Liver (tissue), 9 donors: ENCODE data around the gene CEMIP. TPM values are rescaled to one million over a fixed set of nuclear protein-coding genes. Genes with fewer than 3 reads are reported as not detected.

Experiments
- DNase-seq: peaks from one replicate; pipeline ENCODE4 v3.0.0-alpha.2; 2017; ENCODE audit warnings: low spot score
- H3K27ac ChIP-seq, 2 donors: one replicate each; pipeline ENCODE4 v1.7.0; 2013; ENCODE audit warnings: inconsistent platforms in 2 of 2, low read length in 2 of 2, control low read depth in 1 of 2, low read depth in 1 of 2, mild to moderate bottlenecking in 1 of 2
- H3K27me3 ChIP-seq, 4 donors: one replicate each; pipeline versions ENCODE4 v1.6.1 to v1.7.0; 2013; ENCODE audit warnings: low read length in 3 of 4, inconsistent platforms in 1 of 4, mild to moderate bottlenecking in 1 of 4, moderate library complexity in 1 of 4; ENCODE audit not compliant: control insufficient read depth in 4 of 4, insufficient read depth in 4 of 4
- H3K36me3 ChIP-seq, 4 donors: one replicate each; pipeline versions ENCODE4 v1.6.1 to v1.7.0; 2013; ENCODE audit warnings: low read length in 3 of 4, mild to moderate bottlenecking in 3 of 4, low read depth in 1 of 4, moderate library complexity in 1 of 4; ENCODE audit not compliant: control insufficient read depth in 4 of 4, insufficient read depth in 3 of 4
- H3K4me1 ChIP-seq, 4 donors: one replicate each; pipeline versions ENCODE4 v1.6.1 to v1.7.0; 2013; ENCODE audit warnings: low read length in 3 of 4, mild to moderate bottlenecking in 3 of 4, moderate library complexity in 1 of 4; ENCODE audit not compliant: control insufficient read depth in 4 of 4, insufficient read depth in 4 of 4
- H3K4me3 ChIP-seq, 3 donors: one replicate each; pipeline versions ENCODE4 v1.6.1 to v1.7.0; 2013; ENCODE audit warnings: low read length in 3 of 3, control low read depth in 1 of 3, low read depth in 1 of 3, mild to moderate bottlenecking in 1 of 3
- H3K9ac ChIP-seq, 2 donors: one replicate each; pipeline ENCODE4 v1.7.0; 2013; ENCODE audit warnings: low read length in 2 of 2, mild to moderate bottlenecking in 2 of 2, moderate library complexity in 2 of 2, control low read depth in 1 of 2, low read depth in 1 of 2
- H3K9me3 ChIP-seq, 4 donors: one replicate each; pipeline versions ENCODE4 v1.6.1 to v1.7.0; 2013; ENCODE audit warnings: low read length in 3 of 4; ENCODE audit not compliant: control insufficient read depth in 4 of 4
- EGR1 ChIP-seq, 2 donors: IDR thresholded peaks; 2 replicates each; pipeline ENCODE4 v1.6.1; 2016 to 2018; ENCODE audit warnings: antibody characterized with exemption in 2 of 2, low read depth in 2 of 2
- FOXA1 ChIP-seq: IDR thresholded peaks from 2 replicates; pipeline ENCODE4 v1.6.1; 2016; ENCODE audit warnings: antibody characterized with exemption
- FOXA2 ChIP-seq: IDR thresholded peaks from 2 replicates; pipeline ENCODE4 v1.6.1; 2016; ENCODE audit warnings: antibody characterized with exemption
- GABPA ChIP-seq, 2 donors: IDR thresholded peaks in 1 of 2; conservative IDR thresholded peaks in 1 of 2; 2 replicates each; pipeline ENCODE4 v1.6.1; 2016; ENCODE audit warnings: antibody characterized with exemption in 2 of 2, mild to moderate bottlenecking in 1 of 2, moderate library complexity in 1 of 2
- HNF4A ChIP-seq, 2 donors: conservative IDR thresholded peaks; 2 replicates each; pipeline ENCODE4 v1.6.1; 2016; ENCODE audit warnings: antibody characterized with exemption in 2 of 2, mild to moderate bottlenecking in 2 of 2
- HNF4G ChIP-seq: IDR thresholded peaks from 2 replicates; pipeline ENCODE4 v1.6.1; 2016; ENCODE audit warnings: antibody characterized with exemption
- JUND ChIP-seq, 2 donors: IDR thresholded peaks; 2 replicates each; pipeline ENCODE4 v1.6.1; 2016; ENCODE audit warnings: antibody characterized with exemption in 2 of 2
- MAX ChIP-seq: IDR thresholded peaks from 2 replicates; pipeline ENCODE4 v1.6.1; 2016; ENCODE audit warnings: antibody characterized with exemption
- NR2F2 ChIP-seq: IDR thresholded peaks from 2 replicates; pipeline ENCODE4 v1.6.1; 2016; ENCODE audit warnings: antibody characterized with exemption
- RAD21 ChIP-seq, 2 donors: IDR thresholded peaks; 2 replicates each; pipeline ENCODE4 v1.6.1; 2016; ENCODE audit warnings: antibody characterized with exemption in 2 of 2, mild to moderate bottlenecking in 2 of 2
- RXRA ChIP-seq, 2 donors: IDR thresholded peaks; 2 replicates each; pipeline ENCODE4 v1.6.1; 2017 to 2018; ENCODE audit warnings: antibody characterized with exemption in 2 of 2, mild to moderate bottlenecking in 1 of 2
- SP1 ChIP-seq: IDR thresholded peaks from 2 replicates; pipeline ENCODE4 v1.6.1; 2018; ENCODE audit warnings: antibody characterized with exemption, mild to moderate bottlenecking
- TAF1 ChIP-seq: conservative IDR thresholded peaks from 2 replicates; pipeline ENCODE4 v1.6.1; 2016; ENCODE audit warnings: antibody characterized with exemption, mild to moderate bottlenecking
- WGBS: extraction: QIAGEN DNeasy Blood & Tissue Kit; methylation state at CpG from one replicate; pipeline ENCODE4 v1.1.7; 2013; 5-methylcytosine and 5-hydroxymethylcytosine counted together
- polyA plus RNA-seq, 2 donors: library from polyadenylated mRNA; stranded (reverse) in 1 of 2; unstranded in 1 of 2; fragments of 200-250 nt in 1 of 2; fragments of >200 nt in 1 of 2; fragmentation: Nextera tagmentation in 1 of 2; extraction: Ambion mirVana in 1 of 2; gene quantifications; one replicate each; pipeline versions ENCODE4 v1.2.1 to v1.2.3, GENCODE V29; 2013 to 2015
- total RNA-seq, 2 donors: library from RNA; depleted of rRNA; stranded (reverse); fragments of >200 nt; gene quantifications; one replicate each; pipeline ENCODE4 v1.2.3, GENCODE V29; 2014
- TF ChIP-seq, protein P1 (sequence below): fragments of 150-350 bp; IDR thresholded peaks from 2 replicates; pipeline ENCODE4 v1.5.1; 2017; ENCODE audit warnings: improper control_type of control experiment, low read depth, low read length; ENCODE audit not compliant: missing input control
- TF ChIP-seq, protein P2 (sequence below): IDR thresholded peaks from 2 replicates; pipeline ENCODE4 v1.6.1; 2016; ENCODE audit warnings: antibody characterized with exemption
- TF ChIP-seq, protein P3 (sequence below): IDR thresholded peaks from 2 replicates; pipeline ENCODE4 v1.6.1; 2016; ENCODE audit warnings: antibody characterized with exemption
- TF ChIP-seq, protein P4 (sequence below): IDR thresholded peaks from 2 replicates; pipeline ENCODE4 v1.6.1; 2016; ENCODE audit warnings: antibody characterized with exemption, mild to moderate bottlenecking
- donor health status: healthy.
- donor health status: healthy.
- donor health status: healthy.
- donor health status: healthy.
- donor health status: healthy.

Gene CEMIP
- total and polyA plus RNA-seq, 4 donors: under 0.01 to 0.89 (median 0.21) TPM

GRCh38 chr15:80852676-80853075 is 73.5 kb downstream of the CEMIP start:
- Histone ChIP-seq H3K9ac (no peak overlapping the region), H3K4me1 (peaks cover 2 to 10% (median 6%) of the 10 kb centered on the region in 4 donors), H3K9me3 (no peaks in the 10 kb centered on the region), H3K27ac (no peak overlapping the region), H3K36me3 (no peaks in the 10 kb centered on the region), H3K27me3 (peaks cover 0 to 6% (median under 1%) of the 10 kb centered on the region in 4 donors), H3K4me3 (no peak overlapping the region)
- WGBS: 67% methylated on average over 4 of the region's 4 CpGs
- no peak for DNase-seq
- TF ChIP-seq RXRA (IDR thresholded peaks at IDR 0.05): no peak
- TF ChIP-seq, protein P1, sequence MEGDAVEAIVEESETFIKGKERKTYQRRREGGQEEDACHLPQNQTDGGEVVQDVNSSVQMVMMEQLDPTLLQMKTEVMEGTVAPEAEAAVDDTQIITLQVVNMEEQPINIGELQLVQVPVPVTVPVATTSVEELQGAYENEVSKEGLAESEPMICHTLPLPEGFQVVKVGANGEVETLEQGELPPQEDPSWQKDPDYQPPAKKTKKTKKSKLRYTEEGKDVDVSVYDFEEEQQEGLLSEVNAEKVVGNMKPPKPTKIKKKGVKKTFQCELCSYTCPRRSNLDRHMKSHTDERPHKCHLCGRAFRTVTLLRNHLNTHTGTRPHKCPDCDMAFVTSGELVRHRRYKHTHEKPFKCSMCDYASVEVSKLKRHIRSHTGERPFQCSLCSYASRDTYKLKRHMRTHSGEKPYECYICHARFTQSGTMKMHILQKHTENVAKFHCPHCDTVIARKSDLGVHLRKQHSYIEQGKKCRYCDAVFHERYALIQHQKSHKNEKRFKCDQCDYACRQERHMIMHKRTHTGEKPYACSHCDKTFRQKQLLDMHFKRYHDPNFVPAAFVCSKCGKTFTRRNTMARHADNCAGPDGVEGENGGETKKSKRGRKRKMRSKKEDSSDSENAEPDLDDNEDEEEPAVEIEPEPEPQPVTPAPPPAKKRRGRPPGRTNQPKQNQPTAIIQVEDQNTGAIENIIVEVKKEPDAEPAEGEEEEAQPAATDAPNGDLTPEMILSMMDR: no peak
- TF ChIP-seq SP1: no peak
- TF ChIP-seq HNF4A (conservative IDR thresholded peaks at IDR 0.05): no peak
- TF ChIP-seq MAX: no peak
- no peak for TF ChIP-seq TAF1
- no peak for TF ChIP-seq NR2F2
- no peak for TF ChIP-seq EGR1 (IDR thresholded peaks at IDR 0.05; ENCODE audit: low read depth in 2 of 2)
- no peak for TF ChIP-seq GABPA (IDR thresholded peaks at IDR 0.05 in 1 of 2, conservative IDR thresholded peaks at IDR 0.05 in 1 of 2)
- no peak for TF ChIP-seq RAD21 (IDR thresholded peaks at IDR 0.05)
- no peak for TF ChIP-seq JUND (IDR thresholded peaks at IDR 0.05)
- no peak for TF ChIP-seq FOXA2

GRCh38 chr15:80854104-80854503 is 74.9 kb downstream of the CEMIP start:
- TF ChIP-seq RAD21 (IDR thresholded peaks at IDR 0.05): no peak
- H3K27ac ChIP-seq: no peak overlapping the region
- WGBS: 91% methylated on average over 6 of the region's 6 CpGs
- H3K4me1 ChIP-seq: peaks cover 2 to 10% (median 6%) of the 10 kb centered on the region in 4 donors
- no peak for DNase-seq
- no peak overlapping the region for H3K9ac ChIP-seq
- no peaks in the 10 kb centered on the region for H3K36me3 ChIP-seq
- no peak overlapping the region for H3K4me3 ChIP-seq
- no peaks in the 10 kb centered on the region for H3K9me3 ChIP-seq
- H3K27me3 ChIP-seq: peaks cover 0 to 6% (median under 1%) of the 10 kb centered on the region in 4 donors

GRCh38 chr15:80855206-80855605 is 76.0 kb downstream of the CEMIP start:
- no peak for DNase-seq
- 95% methylated on average over 4 of the region's 4 CpGs for WGBS
- H3K9ac ChIP-seq: no peak overlapping the region
- no peak for TF ChIP-seq SP1
- TF ChIP-seq, protein P2, sequence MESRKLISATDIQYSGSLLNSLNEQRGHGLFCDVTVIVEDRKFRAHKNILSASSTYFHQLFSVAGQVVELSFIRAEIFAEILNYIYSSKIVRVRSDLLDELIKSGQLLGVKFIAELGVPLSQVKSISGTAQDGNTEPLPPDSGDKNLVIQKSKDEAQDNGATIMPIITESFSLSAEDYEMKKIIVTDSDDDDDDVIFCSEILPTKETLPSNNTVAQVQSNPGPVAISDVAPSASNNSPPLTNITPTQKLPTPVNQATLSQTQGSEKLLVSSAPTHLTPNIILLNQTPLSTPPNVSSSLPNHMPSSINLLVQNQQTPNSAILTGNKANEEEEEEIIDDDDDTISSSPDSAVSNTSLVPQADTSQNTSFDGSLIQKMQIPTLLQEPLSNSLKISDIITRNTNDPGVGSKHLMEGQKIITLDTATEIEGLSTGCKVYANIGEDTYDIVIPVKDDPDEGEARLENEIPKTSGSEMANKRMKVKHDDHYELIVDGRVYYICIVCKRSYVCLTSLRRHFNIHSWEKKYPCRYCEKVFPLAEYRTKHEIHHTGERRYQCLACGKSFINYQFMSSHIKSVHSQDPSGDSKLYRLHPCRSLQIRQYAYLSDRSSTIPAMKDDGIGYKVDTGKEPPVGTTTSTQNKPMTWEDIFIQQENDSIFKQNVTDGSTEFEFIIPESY: no peak
- TF ChIP-seq, protein P3, sequence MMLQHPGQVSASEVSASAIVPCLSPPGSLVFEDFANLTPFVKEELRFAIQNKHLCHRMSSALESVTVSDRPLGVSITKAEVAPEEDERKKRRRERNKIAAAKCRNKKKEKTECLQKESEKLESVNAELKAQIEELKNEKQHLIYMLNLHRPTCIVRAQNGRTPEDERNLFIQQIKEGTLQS: no peak
- no peak for TF ChIP-seq JUND (IDR thresholded peaks at IDR 0.05)
- no peak for TF ChIP-seq HNF4A (conservative IDR thresholded peaks at IDR 0.05)
- TF ChIP-seq, protein P4, sequence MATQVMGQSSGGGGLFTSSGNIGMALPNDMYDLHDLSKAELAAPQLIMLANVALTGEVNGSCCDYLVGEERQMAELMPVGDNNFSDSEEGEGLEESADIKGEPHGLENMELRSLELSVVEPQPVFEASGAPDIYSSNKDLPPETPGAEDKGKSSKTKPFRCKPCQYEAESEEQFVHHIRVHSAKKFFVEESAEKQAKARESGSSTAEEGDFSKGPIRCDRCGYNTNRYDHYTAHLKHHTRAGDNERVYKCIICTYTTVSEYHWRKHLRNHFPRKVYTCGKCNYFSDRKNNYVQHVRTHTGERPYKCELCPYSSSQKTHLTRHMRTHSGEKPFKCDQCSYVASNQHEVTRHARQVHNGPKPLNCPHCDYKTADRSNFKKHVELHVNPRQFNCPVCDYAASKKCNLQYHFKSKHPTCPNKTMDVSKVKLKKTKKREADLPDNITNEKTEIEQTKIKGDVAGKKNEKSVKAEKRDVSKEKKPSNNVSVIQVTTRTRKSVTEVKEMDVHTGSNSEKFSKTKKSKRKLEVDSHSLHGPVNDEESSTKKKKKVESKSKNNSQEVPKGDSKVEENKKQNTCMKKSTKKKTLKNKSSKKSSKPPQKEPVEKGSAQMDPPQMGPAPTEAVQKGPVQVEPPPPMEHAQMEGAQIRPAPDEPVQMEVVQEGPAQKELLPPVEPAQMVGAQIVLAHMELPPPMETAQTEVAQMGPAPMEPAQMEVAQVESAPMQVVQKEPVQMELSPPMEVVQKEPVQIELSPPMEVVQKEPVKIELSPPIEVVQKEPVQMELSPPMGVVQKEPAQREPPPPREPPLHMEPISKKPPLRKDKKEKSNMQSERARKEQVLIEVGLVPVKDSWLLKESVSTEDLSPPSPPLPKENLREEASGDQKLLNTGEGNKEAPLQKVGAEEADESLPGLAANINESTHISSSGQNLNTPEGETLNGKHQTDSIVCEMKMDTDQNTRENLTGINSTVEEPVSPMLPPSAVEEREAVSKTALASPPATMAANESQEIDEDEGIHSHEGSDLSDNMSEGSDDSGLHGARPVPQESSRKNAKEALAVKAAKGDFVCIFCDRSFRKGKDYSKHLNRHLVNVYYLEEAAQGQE: no peak
- no peak for TF ChIP-seq NR2F2
- no peak for TF ChIP-seq HNF4G
- TF ChIP-seq GABPA (IDR thresholded peaks at IDR 0.05 in 1 of 2, conservative IDR thresholded peaks at IDR 0.05 in 1 of 2): no peak
- TF ChIP-seq EGR1 (IDR thresholded peaks at IDR 0.05; ENCODE audit: low read depth in 2 of 2): no peak
- TF ChIP-seq FOXA1: no peak
- TF ChIP-seq, protein P1: no peak
- TF ChIP-seq RAD21 (IDR thresholded peaks at IDR 0.05): no peak
- TF ChIP-seq TAF1: no peak
- H3K27me3 ChIP-seq: peaks cover 0 to 6% (median under 1%) of the 10 kb centered on the region in 4 donors
- H3K4me1 ChIP-seq: peaks cover 2 to 10% (median 6%) of the 10 kb centered on the region in 4 donors
- H3K9me3 ChIP-seq: no peaks in the 10 kb centered on the region
- H3K36me3 ChIP-seq: no peaks in the 10 kb centered on the region
- no peak overlapping the region for H3K4me3 ChIP-seq
- no peak overlapping the region for H3K27ac ChIP-seq
